ENCODE results near the gene ASAH2. TPM values are rescaled to one million over a fixed set of nuclear protein-coding genes. Genes with fewer than 3 reads are reported as not detected.
A peak's percentile ranks its signal among the peaks of the same experiment; 100 is the strongest.

ASAH2 gene
- total RNA-seq, 4 donors from 2014 or later: under 0.01 to 1.5 (median 0.66) TPM; not detected in 1

DNA sequence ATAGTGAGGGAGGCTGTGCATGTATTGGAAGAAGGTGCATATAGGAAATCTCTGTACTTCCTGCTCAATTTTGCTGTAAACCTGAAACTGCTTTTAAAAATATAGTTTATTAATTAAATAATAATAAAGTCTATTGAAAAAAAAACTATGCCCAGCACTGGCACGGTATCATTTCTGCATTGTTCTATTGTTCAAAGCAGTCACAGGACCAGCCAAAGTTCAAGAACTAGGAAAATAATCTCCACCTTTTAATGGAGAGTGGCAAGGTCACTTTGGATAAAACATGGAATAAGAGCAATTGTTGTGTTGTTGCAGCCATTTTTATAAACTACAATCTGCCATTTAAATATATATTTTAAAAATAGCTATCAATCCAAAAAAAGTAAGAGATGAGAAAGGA, 24.7 kb downstream of the ASAH2 start:
- H3K36me3 ChIP-seq: no peaks in the 10 kb centered on the region

DNA sequence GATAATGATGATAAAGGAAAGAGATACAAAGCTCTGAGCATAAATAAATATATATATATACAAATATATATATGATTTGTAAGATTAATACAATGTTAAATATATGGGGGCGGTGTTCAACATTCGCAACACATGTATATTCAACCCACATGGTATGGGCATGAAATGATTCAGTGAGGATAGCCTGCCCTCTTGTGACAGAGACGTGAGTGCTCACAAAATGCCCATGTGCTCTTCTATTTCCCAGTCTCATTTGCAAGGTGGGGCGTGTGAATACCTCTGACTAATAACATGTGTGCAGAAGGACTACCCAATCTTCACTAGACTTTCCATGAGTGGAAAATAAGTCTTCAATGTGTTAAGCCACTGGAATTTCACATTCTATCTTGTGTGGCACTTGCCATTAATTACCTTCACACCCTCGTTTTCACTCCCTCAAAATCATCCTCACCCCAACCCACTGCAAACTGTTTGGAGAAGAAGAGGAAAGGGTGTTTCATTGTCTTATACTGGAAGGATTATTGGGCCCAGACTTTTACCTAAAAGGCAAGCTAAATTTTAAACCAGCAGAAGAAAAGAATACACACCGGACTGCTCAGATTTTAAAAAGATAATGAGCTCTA, 26.9 kb downstream of the ASAH2 start:
- Histone ChIP-seq H3K27me3 (no peaks in the 10 kb centered on the region), H3K4me1 (no peaks in the 10 kb centered on the region), H3K4me3 (no peak overlapping the region), H3K27ac (no peak overlapping the region), H3K9me3 (no peaks in the 10 kb centered on the region), H3K36me3 (no peaks in the 10 kb centered on the region)
- peak in 1 of 2 donors; percentile 5 for DNase-seq (ENCODE audit: low spot score in 2 of 2)
- 32 to 38% methylated on average over 6 of the region's 6 CpGs for WGBS, 2 donors
- TF ChIP-seq, protein P1, sequence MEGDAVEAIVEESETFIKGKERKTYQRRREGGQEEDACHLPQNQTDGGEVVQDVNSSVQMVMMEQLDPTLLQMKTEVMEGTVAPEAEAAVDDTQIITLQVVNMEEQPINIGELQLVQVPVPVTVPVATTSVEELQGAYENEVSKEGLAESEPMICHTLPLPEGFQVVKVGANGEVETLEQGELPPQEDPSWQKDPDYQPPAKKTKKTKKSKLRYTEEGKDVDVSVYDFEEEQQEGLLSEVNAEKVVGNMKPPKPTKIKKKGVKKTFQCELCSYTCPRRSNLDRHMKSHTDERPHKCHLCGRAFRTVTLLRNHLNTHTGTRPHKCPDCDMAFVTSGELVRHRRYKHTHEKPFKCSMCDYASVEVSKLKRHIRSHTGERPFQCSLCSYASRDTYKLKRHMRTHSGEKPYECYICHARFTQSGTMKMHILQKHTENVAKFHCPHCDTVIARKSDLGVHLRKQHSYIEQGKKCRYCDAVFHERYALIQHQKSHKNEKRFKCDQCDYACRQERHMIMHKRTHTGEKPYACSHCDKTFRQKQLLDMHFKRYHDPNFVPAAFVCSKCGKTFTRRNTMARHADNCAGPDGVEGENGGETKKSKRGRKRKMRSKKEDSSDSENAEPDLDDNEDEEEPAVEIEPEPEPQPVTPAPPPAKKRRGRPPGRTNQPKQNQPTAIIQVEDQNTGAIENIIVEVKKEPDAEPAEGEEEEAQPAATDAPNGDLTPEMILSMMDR (IDR thresholded peaks at IDR 0.05): peak in 2 of 5 experiments; percentile 18 to 34
- TF ChIP-seq POLR2A (IDR thresholded peaks at IDR 0.05) (no peak), EP300 (IDR thresholded peaks at IDR 0.05) (no peak)

More for the DNA sequence above, 24.7 kb downstream of the ASAH2 start:
- TF ChIP-seq EP300 (IDR thresholded peaks at IDR 0.05) (no peak), POLR2A (IDR thresholded peaks at IDR 0.05) (no peak)
- H3K4me3 ChIP-seq: no peak overlapping the region
- H3K27me3 ChIP-seq: no peaks in the 10 kb centered on the region
- 33 to 58% methylated on average over 1 of the region's 1 CpG for WGBS, 2 donors
- no peak for DNase-seq (ENCODE audit: low spot score in 2 of 2)
- no peaks in the 10 kb centered on the region for H3K4me1 ChIP-seq
- no peaks in the 10 kb centered on the region for H3K9me3 ChIP-seq
- no peak overlapping the region for H3K27ac ChIP-seq

DNA sequence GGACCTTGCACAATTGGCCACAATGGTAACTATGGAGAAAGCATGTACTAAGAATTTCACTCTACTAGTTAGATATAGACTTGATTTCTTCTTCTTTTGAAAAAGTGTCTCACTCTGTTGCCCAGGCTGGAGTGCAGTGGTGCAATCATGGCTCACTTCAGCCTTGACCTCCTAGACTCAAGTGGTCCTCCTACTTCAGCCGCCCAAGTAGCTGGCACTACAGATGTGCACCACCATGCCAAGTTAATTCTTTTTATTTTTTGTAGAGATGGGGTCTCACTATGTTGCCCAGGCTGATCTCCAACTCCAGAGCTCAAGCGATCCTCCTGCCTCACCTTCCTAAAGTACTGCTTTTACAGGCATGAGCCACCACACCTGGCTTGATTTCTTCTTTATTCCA, 29.1 kb downstream of the ASAH2 start:
- no peak for TF ChIP-seq POLR2A (IDR thresholded peaks at IDR 0.05)
- TF ChIP-seq, protein P1 (IDR thresholded peaks at IDR 0.05): no peak
- no peak for TF ChIP-seq EP300 (IDR thresholded peaks at IDR 0.05)
- DNase-seq (ENCODE audit: low spot score in 2 of 2): no peak
- 89 to 96% methylated on average over 2 of the region's 2 CpGs for WGBS, 2 donors
- H3K36me3 ChIP-seq: no peaks in the 10 kb centered on the region
- H3K27ac ChIP-seq: no peak overlapping the region
- no peaks in the 10 kb centered on the region for H3K9me3 ChIP-seq
- no peaks in the 10 kb centered on the region for H3K27me3 ChIP-seq
- H3K4me1 ChIP-seq: no peaks in the 10 kb centered on the region
- H3K4me3 ChIP-seq: no peak overlapping the region

DNA sequence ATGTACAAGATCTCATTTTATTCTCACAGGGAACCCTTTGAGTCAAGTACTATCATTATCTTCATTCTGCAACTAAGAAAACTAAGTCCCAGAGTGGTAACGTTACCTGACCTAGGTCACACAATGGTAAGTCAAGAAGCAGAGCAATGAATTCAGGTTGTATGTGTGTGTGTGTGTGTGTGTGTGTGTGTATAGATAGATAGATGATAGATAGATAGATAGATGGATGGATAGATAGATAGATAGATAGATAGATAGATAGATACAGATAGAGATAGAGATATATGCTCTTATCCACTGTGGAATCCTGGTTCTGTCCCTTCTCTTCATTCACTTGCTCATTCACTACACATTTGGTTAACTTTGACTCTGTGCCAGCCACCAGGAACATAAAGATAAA, 29.8 kb downstream of the ASAH2 start:
- TF ChIP-seq POLR2A (IDR thresholded peaks at IDR 0.05): no peak
- WGBS, 2 donors: 46 to 57% methylated on average over 1 of the region's 1 CpG
- H3K4me3 ChIP-seq: no peak overlapping the region
- no peak overlapping the region for H3K27ac ChIP-seq
- peaks cover 0 to 5% (median 0%) of the 10 kb centered on the region in 4 donors for H3K4me1 ChIP-seq
- H3K36me3 ChIP-seq: no peaks in the 10 kb centered on the region
- H3K9me3 ChIP-seq: no peaks in the 10 kb centered on the region
- H3K27me3 ChIP-seq: no peaks in the 10 kb centered on the region
- no peak for DNase-seq (ENCODE audit: low spot score in 2 of 2)

DNA sequence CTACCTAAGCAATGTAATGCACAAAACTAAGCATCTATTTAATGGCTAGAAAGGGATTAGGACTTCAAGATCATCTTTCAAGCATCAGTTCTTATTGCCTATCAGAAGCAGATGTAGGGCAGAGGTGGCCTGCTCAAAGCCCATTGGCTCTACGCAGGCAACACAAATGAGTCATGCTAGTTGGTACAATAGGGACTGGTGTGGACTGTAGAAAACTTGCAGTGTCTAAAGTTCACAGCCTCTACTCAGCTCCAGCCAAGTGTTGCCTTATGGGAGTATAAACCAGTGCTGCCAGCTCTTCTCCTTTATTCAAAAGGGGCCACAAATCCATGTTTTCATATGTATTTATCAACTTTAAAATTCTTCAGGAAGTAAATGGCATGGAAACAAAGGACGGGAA, 31.7 kb downstream of the ASAH2 start:
- H3K9me3 ChIP-seq: peaks cover 0 to 5% (median 0%) of the 10 kb centered on the region in 4 donors
- 90 to 91% methylated on average over 2 of the region's 2 CpGs for WGBS, 2 donors
- TF ChIP-seq, protein P1 (IDR thresholded peaks at IDR 0.05): no peak
- TF ChIP-seq POLR2A (IDR thresholded peaks at IDR 0.05): no peak

DNA sequence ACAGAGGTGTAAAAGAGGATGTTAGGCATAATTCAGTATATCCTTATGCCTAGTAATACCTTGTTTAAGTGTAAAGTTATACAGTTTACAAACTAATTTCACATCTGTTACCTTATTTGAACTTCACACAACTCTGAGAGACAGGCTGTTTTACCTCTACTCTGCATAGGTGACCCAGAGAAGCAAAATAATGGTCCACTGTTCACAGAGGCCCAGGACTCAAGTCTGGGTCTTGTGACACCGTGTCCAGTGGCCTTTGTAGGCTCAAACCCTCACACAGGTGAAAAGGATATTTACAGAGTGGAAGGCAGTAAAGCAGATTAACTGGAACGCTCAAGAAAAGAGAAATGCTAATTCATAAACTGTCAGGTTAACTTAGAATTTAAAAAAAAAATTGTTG, 32.1 kb downstream of the ASAH2 start:
- H3K36me3 ChIP-seq: no peaks in the 10 kb centered on the region
- H3K4me1 ChIP-seq: peaks cover 0 to 9% (median 0%) of the 10 kb centered on the region in 4 donors
- H3K4me3 ChIP-seq: no peak overlapping the region
- peaks cover 0 to 5% (median 0%) of the 10 kb centered on the region in 4 donors for H3K9me3 ChIP-seq
- TF ChIP-seq EP300 (IDR thresholded peaks at IDR 0.05) (no peak), POLR2A (IDR thresholded peaks at IDR 0.05) (no peak)
- TF ChIP-seq, protein P1 (IDR thresholded peaks at IDR 0.05): no peak
- no peaks in the 10 kb centered on the region for H3K27me3 ChIP-seq
- no peak overlapping the region for H3K27ac ChIP-seq
- DNase-seq (ENCODE audit: low spot score in 2 of 2): no peak
- WGBS, 2 donors: 81 to 87% methylated on average over 2 of the region's 2 CpGs

More for the DNA sequence above, 31.7 kb downstream of the ASAH2 start:
- H3K36me3 ChIP-seq: no peaks in the 10 kb centered on the region
- no peak overlapping the region for H3K4me3 ChIP-seq
- DNase-seq (ENCODE audit: low spot score in 2 of 2): no peak
- no peak overlapping the region for H3K27ac ChIP-seq
- peaks cover 0 to 9% (median 0%) of the 10 kb centered on the region in 4 donors for H3K4me1 ChIP-seq
- H3K27me3 ChIP-seq: no peaks in the 10 kb centered on the region
